ENCODE measurements around the gene PDK1. TPM values are rescaled to one million over a fixed set of nuclear protein-coding genes. Genes with fewer than 3 reads are reported as not detected.

The PDK1 gene
- total RNA-seq, 2 experiments from 2014 or later = 30.0 to 31.1 TPM

DNA sequence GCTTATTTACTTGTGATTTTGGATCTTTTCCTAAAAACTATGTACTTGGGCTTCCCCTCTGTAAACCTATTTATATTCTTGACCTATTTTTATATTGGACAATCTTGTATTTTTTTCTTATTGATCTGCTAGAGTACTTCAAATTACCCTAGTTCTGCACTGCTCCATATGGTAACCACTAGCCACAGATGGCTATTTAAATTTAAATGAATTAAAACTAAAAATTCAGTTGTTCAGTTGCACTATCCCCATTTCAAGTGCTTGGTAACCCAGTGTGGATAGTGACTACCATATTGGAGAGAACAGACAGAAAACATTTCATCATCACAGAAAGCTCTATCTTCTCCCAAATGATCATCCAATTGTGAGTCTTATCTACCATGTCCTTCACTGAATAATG lies 74.3 kb downstream of the PDK1 start:
- intact Hi-C loops (cut with DNase I, micrococcal nuclease) = no loop called here
- DNase-seq (no peak), ATAC-seq (ENCODE audit: poor library complexity) (no peak)
- ChIA-PET CTCF (no interaction called here), POLR2A (no interaction called here)
- Mint-ChIP-seq H3K4me1 (ENCODE audit: low read depth) (no peaks in the 10 kb centered on the region), H3K9me3 (no peaks in the 10 kb centered on the region), H3K36me3 (ENCODE audit: low read depth) (peaks cover 49% of the 10 kb centered on the region), H3K4me3 (no peak overlapping the region), H3K27ac (no peak overlapping the region), H3K27me3 (no peaks in the 10 kb centered on the region)
- Histone ChIP-seq H3K9me3 (ENCODE audit: control insufficient read depth in 1 of 2, insufficient read depth in 1 of 2, low read length in 2 of 2) (no peaks in the 10 kb centered on the region), H3K4me1 (ENCODE audit: insufficient read depth, low read length) (no peaks in the 10 kb centered on the region), H3K27ac (ENCODE audit: low read depth in 1 of 2, low read length in 2 of 2) (no peak overlapping the region), H3K36me3 (ENCODE audit: insufficient read depth, low read length) (peaks cover 4% of the 10 kb centered on the region), H3K4me3 (ENCODE audit: low read length) (no peak overlapping the region), H3K27me3 (ENCODE audit: control insufficient read depth in 1 of 2, insufficient read depth in 2 of 2, low read length in 2 of 2) (no peaks in the 10 kb centered on the region)
- TF ChIP-seq, protein P1, sequence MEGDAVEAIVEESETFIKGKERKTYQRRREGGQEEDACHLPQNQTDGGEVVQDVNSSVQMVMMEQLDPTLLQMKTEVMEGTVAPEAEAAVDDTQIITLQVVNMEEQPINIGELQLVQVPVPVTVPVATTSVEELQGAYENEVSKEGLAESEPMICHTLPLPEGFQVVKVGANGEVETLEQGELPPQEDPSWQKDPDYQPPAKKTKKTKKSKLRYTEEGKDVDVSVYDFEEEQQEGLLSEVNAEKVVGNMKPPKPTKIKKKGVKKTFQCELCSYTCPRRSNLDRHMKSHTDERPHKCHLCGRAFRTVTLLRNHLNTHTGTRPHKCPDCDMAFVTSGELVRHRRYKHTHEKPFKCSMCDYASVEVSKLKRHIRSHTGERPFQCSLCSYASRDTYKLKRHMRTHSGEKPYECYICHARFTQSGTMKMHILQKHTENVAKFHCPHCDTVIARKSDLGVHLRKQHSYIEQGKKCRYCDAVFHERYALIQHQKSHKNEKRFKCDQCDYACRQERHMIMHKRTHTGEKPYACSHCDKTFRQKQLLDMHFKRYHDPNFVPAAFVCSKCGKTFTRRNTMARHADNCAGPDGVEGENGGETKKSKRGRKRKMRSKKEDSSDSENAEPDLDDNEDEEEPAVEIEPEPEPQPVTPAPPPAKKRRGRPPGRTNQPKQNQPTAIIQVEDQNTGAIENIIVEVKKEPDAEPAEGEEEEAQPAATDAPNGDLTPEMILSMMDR (IDR thresholded peaks at IDR 0.05) = no peak

DNA sequence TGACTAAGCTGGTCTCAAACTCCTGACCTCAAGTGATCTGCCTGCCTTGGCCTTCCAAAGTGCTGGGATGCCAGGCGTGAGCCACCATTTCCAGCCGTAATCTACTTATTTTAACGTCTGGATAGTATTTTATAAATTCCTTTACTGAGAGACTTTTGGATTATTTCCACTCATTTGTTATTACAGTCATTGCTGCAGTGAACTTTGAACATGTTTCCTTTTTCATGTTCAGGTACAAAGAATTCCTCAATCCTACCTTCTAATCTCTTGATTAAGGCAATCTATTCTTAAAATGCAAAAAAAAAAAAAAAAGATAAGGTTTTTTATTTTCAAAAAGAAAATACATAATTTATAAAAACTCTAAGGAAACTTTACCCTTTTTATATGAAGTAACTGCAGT lies 78.6 kb downstream of the PDK1 start:
- peaks cover 17% of the 10 kb centered on the region for H3K36me3 Mint-ChIP-seq (ENCODE audit: low read depth)
- no peaks in the 10 kb centered on the region for H3K27me3 Mint-ChIP-seq
- no peaks in the 10 kb centered on the region for H3K4me1 Mint-ChIP-seq (ENCODE audit: low read depth)
- no peak for DNase-seq
- POLR2A ChIA-PET = no interaction called here
- intact Hi-C loops (cut with DNase I, micrococcal nuclease) = no loop called here
- TF ChIP-seq, protein P1 (IDR thresholded peaks at IDR 0.05) = no peak
- H3K4me3 Mint-ChIP-seq = no peak overlapping the region
- no peaks in the 10 kb centered on the region for H3K4me1 ChIP-seq (ENCODE audit: insufficient read depth, low read length)
- no peak overlapping the region for H3K4me3 ChIP-seq (ENCODE audit: low read length)
- no peaks in the 10 kb centered on the region for H3K9me3 Mint-ChIP-seq
- H3K27me3 ChIP-seq (ENCODE audit: control insufficient read depth in 1 of 2, insufficient read depth in 2 of 2, low read length in 2 of 2) = no peaks in the 10 kb centered on the region
- no peaks in the 10 kb centered on the region for H3K36me3 ChIP-seq (ENCODE audit: insufficient read depth, low read length)
- H3K27ac Mint-ChIP-seq = no peak overlapping the region
- CTCF ChIA-PET = no interaction called here
- no peak for ATAC-seq (ENCODE audit: poor library complexity)
- H3K27ac ChIP-seq (ENCODE audit: low read depth in 1 of 2, low read length in 2 of 2) = no peak overlapping the region
- no peaks in the 10 kb centered on the region for H3K9me3 ChIP-seq (ENCODE audit: control insufficient read depth in 1 of 2, insufficient read depth in 1 of 2, low read length in 2 of 2)

DNA sequence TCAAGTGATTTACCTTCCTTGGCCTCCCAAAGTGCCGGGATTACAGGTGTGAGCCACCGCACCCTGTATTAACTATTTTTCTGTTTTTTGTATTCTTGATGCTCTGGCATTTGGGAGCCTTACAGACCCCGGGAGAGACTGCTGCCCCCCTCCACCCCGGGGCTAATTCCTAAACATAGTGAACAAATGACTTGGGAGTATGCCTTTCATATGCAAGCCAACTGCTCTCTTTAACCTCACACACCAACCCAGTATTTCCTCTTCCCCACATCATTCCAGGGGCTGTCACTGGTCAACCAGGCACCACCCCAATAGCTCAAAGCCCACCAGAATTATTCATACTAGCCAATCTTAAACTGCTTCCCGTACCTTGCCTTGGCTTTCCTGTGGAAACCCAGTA lies 79.7 kb downstream of the PDK1 start:
- CTCF ChIA-PET = no interaction called here
- intact Hi-C loops (cut with DNase I, micrococcal nuclease) = no loop called here
- Histone ChIP-seq H3K4me1 (ENCODE audit: insufficient read depth, low read length) (no peaks in the 10 kb centered on the region), H3K4me3 (ENCODE audit: low read length) (no peak overlapping the region), H3K9me3 (ENCODE audit: control insufficient read depth in 1 of 2, insufficient read depth in 1 of 2, low read length in 2 of 2) (no peaks in the 10 kb centered on the region), H3K27me3 (ENCODE audit: control insufficient read depth in 1 of 2, insufficient read depth in 2 of 2, low read length in 2 of 2) (no peaks in the 10 kb centered on the region), H3K27ac (ENCODE audit: low read depth in 1 of 2, low read length in 2 of 2) (no peak overlapping the region), H3K36me3 (ENCODE audit: insufficient read depth, low read length) (no peaks in the 10 kb centered on the region)
- Mint-ChIP-seq H3K9me3 (no peaks in the 10 kb centered on the region), H3K4me3 (no peak overlapping the region), H3K27ac (no peak overlapping the region), H3K27me3 (no peaks in the 10 kb centered on the region), H3K4me1 (ENCODE audit: low read depth) (peaks cover 3% of the 10 kb centered on the region), H3K36me3 (ENCODE audit: low read depth) (peaks cover 9% of the 10 kb centered on the region)
- ATAC-seq (ENCODE audit: poor library complexity) = no peak
- POLR2A ChIA-PET = no interaction called here
- DNase-seq = no peak
- TF ChIP-seq, protein P1 (IDR thresholded peaks at IDR 0.05) = no peak

Data from CD4-positive, alpha-beta T cell (primary cell).